DMS153 (cell line): Measurements from ENCODE around the gene EFCAB6.

ENCODE experiments used
- DNase-seq: peaks from one replicate; lab custom pipeline; 2025; lab: John Stamatoyannopoulos, UW

The EFCAB6 gene

DNA sequence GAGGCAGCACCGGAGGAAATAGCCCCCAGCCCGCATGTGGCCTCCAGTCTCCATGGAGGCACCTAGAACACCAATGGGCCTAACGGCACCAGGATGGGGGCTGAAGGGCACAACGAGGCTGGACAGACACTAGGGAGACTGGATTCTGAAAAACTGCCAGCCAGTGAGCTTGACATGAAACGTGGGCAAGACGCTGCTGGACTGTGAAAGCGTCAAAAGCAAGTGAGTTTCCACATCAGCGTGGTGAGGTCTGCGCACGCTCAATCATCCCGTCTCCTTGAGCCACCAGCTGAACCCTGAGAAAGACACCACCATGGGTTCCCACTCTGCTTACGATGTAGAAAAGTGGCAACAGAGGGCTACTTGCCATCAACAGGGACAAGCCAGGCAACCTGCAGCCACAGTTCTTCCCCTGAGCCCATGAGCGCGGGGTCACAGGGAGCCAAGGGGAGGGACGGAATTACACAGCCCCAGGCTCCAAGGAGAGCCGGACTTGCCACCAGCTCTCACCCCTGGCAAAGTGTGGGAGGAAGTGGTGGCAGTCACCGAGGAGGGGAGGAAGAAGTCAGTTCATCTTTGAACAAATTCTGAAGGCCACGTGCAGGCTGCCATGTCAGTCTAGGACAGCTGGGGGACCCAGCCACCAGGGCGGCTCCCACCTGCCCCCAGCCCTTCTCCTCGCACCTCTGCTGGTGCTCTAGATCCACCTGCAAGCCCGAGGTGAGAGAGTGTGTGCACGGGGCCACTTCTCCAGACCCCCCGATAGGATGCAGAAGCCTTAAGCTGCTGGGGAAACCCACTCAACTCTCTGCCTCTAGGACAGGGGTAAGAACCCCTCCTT, 269.2 kb downstream of the EFCAB6 start:
- DNase-seq: no peak

DNA sequence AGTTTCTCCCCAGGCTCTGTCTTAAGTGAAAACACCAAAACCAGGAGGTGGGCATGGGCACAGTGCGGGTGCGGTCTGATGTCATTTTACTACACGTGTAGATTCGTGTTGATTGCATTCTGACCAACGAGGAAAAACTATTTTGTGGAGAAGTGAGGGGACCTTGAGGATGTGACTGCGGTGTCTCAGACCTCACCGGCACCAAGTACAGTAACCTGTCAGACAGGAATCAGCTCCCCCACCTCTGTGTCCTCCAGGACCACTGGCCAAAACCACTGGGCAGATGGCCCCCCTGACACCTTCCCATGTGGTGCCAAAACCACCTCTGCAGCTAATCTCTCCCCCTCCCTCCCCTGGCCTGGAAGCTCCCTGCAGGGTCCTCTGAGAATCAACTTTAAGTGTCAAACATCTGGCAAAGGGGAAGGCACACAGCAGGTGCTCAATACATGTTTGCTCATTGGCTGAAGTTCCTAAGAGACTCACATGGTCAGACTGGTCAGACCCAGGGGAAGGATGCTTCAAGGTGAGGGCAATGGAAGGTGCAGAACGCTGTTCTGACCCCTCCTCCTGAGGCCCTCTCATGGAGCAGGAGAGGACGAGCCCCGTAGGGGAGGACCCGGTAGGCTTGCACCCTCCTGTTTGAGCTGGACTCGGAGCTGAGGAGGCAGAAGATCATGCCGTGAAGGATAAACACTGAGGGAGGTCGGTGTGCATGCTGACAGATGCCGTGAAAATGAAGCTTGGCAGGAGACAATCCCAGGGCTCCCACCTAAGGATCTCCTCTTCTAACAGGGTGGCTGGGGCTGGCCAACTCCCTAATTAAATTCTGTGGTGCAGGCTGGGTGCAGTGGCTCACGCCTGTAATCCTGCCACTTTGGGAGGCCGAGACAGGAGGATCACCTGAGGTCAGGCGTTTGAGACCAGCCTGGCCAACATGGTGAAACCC, 270.4 kb downstream of the EFCAB6 start:
- no peak for DNase-seq

DNA sequence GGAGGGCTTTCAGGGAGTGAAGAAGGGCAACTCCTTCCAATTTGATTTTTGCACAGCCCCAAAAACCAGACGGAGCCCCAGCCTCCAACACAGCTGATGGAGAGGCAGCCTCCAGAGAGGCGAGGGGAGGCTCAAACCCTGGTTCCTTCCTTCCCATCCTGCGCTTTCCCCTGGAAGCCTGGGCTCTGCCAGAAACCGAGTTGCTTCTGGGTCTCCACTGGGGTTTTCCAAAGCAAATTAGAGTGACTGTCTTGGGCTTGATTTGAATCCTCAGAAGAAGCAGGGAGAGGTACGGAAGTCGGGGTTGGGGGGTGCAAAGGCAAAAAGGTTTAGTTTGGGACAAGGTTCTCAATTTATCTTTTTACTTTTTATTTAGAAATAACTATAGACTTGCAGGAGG, 271.1 kb downstream of the EFCAB6 start:
- DNase-seq: no peak

DNA sequence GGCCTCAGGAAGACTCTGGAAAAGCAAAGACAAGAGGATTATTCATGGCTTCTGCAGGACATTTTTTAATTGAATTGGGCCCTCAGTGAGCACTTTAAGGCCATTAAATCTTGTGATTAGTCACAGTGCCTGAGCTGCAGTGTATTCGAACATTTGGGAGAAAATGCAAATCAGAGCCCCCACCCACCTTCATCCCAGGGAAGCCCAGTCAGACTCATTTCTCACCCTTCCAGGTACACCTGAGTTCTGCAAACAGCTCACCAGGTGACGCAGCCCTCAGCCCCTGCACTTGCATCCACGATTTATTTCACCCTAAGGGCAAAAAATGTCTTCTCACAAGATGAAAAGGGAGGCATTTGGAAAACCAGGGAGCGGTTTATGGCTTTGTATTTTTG, 271.6 kb downstream of the EFCAB6 start:
- DNase-seq: no peak

DNA sequence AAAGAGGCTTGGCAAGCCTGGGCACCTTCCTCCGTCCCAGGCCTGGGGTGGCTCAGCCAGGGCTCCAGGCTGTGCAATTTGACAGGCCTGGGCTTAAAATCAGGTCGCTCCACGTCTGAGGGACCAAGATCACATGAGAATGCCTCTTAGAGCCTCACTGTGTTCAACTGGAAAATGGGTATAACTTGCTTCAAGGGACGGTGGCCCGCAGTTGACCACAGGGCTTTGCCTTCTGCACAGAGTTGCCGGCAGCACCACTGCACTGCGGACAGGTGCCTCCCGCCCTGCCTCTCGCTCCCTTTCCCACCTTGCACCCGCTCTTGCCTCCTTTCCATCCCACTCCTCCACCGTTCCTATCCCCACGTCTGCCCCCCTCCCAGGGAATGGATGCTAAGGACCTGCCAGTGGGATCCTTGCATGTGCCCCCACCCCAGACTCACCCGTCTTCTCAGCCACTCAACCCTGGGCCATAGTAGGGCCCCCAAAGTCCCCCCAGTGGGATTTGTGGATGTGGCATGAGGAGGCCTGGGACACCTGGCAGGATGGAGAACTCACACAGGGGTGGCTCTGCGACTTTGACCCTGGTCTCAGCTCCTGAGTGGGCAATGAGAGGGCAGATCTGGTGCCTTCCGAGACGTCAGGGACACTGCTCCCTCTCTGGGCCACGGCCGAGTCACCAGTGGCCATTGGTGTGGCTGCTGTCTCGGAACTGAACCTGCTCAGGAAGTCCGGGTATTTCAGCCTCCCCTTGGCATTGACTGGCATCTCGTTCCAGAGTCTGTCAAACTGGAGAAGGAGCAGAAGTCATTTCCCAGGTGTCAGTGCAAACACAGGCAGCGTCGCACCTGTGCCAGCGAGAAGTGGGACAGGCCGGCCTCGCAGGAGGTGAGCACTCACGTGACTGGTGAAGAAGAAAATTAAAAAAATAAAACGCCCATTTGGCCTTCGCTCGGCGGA, 272.3 kb downstream of the EFCAB6 start:
- DNase-seq: no peak

DNA sequence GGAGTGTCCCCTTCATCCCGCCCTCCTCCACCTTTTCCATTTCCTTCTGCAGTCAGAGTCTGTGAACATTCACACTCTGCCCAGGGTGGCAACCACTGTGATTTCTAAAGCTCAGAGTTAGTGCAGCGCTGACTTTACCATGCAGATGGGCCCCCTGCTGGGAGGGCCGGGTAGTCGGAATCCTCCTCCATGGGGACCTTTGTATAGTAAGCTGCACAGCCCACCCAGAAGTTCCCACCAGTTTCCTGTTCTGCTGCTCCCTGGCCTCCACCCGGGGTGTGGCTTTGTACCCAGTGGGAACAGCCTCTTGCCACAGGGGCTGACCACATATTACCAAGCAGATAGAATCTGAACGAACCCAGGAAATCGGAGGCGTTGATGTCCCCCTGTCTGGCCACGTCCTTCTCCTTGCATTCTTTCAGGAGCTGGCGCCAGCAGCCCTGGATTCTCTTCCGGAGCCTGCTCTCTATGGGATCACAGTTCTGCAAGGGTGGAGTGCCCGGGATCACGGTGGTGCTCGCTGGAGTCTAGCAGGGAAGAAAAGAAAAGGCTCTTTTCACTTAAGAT, 275.0 kb downstream of the EFCAB6 start:
- DNase-seq: no peak

DNA sequence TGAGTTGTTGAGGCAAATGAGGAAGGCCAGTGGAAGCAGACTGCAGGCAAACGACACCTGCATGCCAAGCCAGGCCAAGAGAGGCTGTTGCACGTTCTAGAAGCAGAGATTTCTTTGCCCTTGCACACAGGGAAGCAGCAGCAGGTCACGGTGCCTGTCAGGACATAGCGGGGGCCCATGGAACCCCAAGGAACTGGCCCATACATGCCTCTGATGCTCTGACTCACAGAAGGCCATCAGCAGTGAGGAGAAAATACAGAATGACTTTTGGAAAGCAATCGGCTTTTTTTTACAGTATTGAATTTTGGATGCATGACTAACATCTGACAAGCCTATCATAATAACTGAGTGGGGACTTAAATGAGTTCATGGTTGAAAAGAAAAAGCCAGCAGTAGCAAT, 276.4 kb downstream of the EFCAB6 start:
- DNase-seq: no peak

DNA sequence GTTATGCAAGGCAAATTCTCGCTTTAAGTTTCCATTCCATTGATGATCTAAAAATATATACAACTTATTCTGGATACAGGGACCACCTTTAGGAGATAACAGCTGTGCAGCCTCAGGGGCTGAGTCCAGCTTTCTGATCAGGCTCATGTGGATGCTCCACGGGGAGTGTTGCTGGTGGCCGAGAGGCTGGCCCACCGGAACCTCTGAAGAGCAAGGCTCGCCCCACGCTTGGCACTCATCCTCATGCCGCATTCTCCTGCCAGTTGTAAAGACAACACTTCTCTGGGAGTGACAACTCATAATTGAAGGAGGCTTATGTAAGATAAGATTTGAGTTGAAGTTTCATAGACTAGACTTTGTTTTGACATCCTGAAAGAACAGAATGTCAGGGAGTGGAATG, 276.8 kb downstream of the EFCAB6 start:
- DNase-seq: no peak

DNA sequence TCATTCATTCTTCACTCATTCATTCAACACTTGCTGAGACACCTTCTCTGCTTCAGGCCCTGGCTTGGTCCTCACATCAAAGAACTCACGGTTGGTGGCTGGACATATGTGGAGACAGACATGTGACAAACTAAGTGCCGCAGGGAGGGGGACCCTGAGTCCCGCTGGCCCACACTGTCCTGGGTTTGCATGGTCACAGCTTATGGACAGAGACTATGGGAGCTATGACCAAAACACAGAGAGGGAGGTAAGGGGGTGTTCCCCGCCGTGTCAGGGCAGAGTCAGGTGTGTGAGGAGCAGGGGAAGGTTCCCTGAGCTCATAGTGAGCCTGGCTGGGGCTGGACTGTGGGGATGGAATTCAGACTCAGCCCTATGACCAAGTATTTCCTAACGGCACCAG, 277.2 kb downstream of the EFCAB6 start:
- no peak for DNase-seq

DNA sequence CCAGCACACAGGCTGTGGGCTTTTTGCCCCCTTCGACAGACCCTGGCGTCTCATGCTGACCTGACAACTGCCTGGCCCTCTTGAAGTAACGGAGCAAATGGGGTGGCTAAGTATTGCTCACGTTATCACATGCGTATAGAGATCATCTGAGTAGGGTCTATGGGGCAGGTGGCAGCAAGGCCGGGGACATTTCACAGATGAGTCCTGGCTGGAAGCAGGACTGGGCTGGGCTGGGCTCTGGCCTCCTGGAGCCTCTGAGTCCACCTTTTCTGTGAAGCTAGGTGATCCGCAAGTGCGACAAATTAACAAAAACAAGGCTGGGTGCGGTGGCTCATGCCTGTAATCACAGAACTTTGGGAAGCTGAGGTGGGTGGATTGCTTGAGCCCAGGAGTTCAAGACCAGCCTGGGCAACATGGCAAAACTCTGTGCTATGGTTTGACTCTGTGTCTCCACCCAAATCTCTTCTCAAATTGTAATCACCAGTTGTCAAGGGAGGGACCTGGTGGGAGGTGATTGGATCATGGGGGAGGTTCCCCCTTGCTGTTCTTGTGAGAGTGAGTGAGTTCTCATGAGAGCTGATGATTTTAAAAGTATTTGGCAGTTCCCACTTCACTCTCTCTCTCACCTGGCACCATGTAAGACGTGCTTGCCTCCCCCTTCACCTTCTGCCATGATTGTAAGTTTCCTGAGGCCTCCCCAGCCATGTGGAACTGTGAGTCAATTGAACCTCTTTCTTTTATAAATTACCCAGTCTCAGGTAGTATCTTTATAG, 278.3 kb downstream of the EFCAB6 start:
- no peak for DNase-seq

DNA sequence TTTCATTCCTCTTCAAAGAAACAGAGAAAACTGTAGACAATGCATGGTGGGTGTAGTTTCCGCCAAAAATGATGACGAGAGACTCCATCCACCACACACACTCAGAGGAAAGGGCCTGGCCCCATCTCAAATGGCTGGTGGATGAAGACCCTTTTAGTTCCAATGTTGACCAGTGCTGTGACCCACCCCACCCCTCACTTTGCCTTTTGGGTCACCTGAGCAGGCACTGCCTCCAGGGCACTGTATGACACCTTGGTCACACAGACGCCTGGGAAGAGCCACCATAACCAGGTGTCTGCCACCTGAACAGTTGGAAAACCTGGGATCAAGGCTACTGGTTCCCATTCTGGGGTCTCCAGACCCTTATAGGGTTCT, 279.0 kb downstream of the EFCAB6 start:
- DNase-seq: no peak

DNA sequence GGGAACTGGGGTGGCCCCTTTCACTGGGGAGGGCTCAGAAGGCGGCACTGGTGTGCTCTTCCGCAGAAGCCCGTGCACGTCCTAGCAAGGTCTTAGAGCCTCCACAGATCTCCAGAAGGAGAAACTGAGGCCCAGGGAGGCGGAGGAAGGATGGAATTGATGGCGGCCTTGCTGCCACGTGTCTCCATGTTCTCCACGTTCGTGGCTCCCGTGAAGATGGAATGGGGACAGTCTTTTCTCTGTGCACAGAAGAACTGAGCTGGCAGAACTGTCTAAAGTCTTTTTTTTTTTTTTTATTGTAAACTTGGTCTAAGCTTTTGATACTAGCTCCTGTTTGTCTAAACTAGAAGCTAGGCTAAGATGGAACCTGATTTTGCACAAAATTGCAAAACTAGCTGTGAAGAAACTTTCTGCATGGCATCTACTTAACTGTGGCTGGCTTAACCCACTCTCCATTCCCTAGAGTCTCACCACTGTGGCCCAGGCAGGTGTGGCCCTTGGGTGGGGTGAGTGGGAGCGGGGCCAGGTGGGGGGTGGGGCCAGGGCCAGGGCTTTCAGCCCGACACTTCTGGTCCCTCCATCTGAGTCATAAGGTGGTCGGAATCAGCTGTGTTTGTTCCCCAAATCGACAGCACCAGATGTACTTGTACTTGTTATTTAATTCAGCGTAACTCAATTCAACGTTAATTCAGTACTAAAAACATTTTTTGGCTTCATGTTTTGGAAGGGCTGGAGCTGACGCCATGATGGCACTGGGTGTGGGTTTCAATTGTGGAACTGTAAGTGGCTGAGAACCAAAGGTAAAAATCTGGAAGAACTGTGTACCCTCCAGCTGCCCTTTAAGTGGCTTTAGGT, 279.6 kb downstream of the EFCAB6 start:
- DNase-seq: no peak

DNA sequence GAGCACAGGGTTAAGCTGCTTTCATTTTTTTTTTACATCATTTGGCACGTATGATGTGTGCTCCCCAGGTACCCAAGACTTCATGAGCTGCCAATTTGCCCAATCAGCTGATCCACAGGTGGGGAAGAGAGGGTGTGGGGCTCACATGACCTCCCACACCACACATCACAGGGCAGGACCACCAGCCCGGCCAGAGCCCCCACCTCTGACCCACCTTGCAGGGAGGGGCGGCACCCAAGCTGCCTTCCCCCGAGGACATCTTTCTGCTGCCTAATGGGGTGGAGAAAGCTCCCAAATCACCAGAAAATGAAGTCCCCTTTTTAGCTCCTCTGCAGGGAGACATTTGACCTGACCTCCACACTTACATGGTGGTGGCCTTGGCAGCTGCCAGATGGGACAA, 280.5 kb downstream of the EFCAB6 start:
- no peak for DNase-seq

DNA sequence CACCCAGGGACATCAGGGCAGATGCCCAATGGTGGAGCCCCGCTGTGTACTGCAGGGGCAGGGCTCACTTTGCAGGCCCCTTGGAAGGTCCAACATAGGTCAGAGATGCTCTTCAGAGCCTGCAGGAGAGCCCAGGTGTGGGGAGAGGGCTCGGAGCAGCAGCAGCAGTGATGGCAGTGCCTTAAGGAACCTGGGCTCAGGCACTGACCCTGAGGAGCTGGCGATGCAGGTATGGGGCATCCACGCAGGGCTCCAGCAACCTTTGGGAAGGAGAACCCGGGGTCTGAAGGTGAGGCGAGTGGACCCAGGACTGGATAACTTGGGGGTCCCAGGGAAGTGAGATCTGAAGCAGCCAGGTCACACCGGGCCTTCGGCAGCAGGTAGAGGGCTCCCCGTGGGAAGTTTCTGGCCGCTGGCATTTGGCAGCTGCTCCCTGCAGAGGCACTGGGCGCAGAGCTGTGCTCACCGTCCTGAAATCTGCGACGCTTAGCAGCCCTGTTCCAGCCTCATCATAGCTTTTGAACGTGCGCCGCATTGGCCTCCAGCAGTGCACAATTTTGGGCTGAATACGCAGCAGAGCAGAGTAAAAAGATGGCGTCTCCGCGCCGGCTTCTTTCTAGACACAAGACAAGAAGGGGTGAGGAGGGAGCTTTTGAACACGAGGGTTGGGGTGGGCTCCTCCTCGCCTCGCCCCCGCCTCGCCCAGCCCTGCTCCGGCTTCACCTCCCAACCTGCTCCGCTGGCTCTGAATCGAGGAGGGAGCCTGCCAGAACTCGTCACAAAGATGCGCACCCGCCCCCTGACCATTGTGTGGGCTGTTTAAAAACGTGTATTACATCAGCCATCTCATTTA, 281.5 kb downstream of the EFCAB6 start:
- DNase-seq: no peak

DNA sequence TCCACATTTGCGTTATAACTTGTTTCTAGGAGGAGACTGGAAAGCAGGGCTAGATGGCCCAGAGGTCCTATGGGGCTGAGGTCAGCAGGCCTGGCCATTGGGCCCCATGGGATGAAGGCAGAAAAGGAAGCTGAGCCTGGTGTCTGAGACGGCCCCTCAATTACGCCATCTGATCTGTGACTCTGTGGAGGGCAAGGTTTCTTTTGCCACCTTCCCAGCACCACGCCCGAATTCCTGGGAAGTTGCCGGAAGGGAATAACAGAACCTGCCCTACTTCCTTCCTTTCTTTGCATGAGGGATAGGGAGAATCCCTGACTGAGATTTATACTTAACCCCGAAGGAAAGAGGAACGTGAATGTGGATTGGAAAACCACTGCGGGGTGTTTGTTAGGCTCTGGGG, 282.2 kb downstream of the EFCAB6 start:
- DNase-seq: no peak

DNA sequence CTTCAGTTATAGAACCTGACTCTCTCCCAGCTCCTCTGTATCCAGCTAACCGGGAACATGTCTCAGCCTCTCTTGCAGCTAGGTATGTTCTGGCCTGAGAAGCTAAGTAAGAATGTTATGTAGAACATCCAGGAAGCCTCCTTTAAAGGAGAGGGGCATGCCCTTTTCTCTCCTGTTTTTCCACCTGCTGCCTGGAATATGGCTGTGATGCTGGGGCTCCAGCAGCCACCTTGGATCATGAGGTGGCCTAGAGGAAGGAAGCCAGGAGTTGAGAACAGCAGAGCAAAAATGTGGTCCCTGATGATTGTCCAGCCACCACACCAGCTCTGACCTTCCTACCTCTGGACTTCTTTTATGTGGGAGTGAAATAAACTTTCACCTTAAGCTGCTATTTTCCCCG, 282.6 kb downstream of the EFCAB6 start:
- DNase-seq: no peak

DNA sequence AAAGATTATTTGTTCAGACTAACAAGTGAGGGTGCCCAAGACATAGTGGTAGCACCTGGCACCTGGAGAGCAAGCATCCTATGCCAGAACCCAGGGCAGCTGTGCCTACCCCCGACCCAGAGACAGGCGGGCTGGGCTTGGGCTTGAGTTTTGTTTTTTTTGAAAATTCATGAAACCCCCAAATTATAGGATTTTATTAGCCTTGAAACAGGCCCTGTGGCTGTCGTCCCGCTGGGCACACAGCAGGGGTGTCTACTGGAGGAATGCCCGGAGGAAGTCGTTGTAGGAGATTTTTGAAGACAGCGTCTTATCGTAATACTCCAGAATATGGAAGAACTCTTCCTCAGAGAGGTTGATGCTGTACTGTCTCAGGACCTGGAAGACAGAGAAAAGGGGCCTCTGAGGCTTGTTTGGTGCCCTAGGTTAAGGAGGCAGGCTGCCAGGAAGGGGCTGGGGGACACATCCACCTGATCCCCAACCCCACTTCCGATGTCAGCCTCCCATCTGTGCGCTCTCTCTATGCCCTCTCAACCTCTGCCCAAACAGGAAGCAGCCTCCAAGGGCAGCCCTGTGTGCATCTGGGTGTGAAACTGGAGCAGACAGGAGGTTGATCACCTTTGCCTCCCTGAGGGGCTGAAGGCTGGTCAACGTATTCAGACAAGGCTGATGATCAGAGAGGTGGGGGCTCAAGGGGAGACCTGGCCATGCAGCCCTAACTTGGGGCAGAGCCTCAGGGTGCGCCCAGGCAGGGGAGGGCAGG, 283.3 kb downstream of the EFCAB6 start:
- DNase-seq: no peak

DNA sequence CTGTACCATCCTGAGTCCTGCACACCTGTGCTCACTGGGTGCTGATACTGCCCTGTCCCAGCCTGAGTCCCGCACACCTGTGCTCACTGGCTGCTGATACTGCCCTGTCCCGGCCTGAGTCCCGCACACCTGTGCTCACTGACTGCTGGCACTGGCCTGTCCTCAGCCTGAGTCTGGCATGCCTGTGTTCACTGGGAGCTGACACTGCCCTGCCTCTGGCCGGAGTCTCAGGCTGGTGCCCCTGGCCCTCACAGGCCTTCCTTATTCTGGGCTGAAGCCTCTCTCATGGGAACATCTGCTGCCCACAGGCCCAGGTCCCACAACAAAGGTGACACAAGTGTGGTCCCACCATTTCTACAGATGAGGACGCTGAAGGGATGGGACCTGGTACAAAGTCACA, 285.2 kb downstream of the EFCAB6 start:
- DNase-seq: no peak
